SIG-M5 treated with dmso at 0.1 percent for 504 hours (cell line): ENCODE measurements around the gene ZDHHC14.
"Not testable (repeated sequence)": the region's sequence is repeated elsewhere in the genome, so short reads cannot be mapped to it uniquely, and the experiment has no call there.

Source experiments
- DNase-seq: peaks from one replicate; lab custom pipeline; 2025; ENCODE audit not compliant: unreplicated experiment; lab: John Stamatoyannopoulos, UW

Gene ZDHHC14

DNA sequence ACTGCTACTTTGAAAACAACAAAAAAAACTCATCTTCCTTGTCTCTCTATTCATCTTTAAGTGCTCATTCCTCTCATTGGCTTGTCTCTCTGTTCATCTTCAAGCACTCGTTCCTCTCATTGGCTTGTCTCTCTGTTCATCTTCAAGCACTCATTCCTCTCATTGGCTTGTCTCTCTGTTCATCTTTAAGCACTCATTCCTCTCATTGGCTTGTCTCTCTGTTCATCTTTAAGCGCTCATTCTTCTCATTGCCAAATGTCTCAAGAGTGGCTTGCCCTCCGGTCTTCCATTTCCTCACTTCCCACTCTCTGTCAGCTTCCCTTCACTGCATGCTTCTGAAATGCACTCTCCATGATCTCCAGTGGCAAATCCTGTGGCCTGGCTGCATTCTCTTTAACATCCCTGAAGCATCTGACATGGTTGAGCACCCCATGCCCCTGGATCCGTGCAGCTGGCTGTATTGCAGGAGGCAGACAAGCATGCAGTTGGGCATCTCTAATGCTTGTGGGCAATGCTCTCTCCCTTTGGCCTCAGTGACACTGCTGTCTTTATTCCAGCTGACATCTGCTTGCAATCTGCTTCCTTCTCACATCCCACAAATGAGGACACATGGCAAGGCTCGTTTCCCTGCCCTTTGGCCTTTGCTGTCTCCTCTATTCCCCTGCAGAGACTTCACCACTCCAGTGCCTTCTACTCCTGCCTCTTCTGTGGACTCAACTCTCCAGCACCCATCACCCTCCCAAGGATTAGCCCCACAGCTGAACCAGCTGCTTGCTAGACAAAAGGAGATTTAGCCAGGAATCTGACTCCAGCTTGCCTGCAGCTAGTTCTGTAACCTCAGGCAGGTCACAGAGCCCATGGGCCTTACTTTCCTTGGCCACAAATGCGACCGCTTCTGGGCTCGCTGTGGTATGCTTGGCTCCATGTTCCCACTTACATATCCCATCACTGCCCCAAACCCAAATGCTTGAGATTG lies 298.9 kb downstream of the ZDHHC14 start:
- no peak for DNase-seq

DNA sequence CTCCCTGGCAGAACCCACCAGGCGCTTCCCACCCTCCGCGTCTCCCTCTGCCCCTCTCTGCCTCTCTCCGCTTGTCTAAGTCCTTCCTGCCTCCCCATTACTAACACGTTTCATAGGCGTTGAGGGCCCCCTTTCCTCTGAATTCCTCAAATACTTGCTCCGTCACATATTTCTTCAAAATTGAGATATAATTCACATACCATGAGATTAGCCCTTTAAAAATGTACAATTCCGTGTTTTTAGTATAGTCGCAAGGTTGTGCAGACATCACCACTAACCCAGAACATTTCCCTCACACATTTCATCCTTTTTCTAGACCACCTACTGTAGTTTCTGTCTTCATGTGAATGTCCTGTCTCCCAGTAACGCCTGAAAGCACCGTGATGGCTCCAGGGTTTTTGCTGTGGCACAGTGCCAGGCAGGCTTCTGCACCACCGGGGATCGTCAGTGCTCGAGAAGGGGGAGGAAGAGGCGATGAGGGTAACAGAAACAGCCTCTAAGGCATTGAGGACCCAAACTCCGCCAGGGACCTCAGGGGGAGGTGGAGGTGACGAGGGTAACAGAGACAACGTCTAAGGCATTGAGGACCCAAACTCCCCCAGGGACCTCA lies 300.2 kb downstream of the ZDHHC14 start:
- DNase-seq = no peak

DNA sequence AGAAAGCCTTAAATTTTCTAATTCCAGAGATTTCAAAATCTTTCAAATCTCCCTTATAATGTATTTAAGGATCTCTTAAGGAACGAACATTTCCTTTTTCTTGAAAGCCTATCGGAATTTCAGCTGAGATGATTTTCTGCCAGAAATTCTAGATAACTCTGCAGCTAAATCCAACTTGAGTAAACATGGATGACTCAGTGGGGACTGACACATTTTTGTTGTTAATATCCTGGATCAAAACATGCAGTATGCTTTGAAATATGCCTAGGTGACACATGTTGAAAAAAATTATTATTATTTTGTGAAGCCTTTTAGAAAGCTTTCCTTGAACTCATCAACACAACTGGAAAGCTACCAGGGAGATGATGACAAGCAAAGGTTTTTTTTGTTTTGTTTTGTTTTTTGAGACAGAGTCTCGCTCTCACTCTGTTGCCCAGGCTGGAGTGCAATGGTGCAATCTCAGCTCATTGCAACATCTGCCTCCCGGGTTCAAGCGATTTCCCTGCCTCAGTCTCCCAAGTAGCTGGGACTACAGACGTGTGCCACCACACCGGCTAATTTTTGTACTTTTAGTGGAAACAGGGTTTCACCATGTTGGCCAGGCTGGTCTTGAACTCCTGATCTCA lies 302.0 kb downstream of the ZDHHC14 start:
- no peak for DNase-seq

DNA sequence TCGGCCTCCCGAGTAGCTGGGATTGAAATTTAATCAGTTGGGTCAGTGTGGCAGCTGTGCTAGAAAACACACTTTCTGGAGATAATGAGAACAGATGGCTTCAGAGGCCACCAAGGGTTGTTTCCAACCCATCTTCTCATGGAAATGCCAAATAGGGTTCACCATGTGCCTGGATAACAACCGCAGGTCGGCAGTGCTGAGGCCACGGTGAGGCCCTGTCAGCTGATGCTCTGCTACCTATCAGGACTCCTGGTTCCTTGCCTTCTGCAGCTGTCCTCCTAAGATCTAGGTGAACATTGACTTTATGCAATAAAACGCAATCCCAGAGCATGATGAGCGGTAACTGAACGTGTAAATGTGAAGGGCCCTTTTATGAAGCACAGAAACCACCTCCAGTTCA lies 302.7 kb downstream of the ZDHHC14 start:
- DNase-seq = no peak

DNA sequence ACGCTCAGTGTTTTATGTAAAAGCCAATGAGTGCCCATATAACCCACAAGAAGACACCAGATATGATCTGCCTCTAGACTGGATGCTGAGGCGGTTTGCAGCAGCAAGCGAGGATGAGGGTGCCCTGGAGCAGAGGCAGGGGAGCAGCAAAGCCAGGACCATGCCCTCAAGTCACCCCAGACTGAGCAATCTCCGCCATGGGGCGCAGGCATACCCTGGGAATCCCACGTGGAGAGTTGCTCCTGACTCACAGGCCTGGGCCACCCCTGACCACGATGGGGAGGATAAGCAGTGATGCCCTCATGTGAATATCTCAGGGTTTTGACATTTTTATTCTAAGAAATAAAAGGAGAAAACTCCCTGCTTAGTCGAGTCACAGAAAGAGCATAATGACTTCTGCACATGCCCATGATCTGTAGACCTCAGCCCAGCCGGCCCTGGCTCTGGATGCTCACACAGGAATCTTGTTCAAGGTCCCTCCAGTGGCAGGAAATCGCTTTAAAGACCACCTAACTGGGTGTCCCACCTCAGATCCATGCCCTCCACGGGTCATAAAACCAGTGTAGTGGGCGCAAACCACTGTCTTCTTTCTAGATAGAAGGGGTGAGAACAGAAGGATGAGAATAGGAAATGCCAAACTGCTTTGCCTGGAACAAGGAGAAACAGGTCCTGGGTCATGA lies 303.8 kb downstream of the ZDHHC14 start:
- no peak for DNase-seq

DNA sequence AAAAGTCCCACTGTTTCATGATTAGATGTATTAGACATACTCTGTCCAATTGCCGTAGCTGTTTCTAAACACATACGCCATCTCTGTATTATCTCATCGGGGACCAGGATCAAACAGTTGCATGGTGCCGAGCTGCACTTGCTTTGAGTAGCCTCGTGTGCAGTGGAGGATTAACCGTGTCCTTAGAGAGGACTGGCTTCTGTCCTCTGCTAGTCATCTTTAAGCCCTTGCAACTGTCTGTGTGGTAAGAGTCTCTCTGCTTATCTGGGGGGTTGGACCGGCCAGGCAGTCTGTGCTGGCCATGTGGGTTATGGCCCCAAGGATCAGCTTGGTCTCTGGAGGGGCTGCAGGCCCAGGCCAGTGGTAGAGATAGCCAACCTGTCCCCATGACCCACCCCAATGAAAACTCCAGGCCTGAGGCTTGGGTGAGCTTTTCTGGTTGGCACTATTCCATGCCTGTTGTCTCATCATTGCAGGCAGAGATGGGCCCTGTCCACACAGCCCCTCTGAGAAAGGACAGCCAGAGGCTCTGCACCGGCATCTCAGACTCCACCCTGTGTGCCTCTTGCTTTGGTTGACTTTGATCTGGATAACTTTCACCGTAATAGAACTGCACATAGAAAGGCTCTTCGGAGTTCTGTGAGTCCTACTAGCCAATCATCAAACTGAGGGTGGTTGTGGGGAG lies 304.7 kb downstream of the ZDHHC14 start:
- no peak for DNase-seq

DNA sequence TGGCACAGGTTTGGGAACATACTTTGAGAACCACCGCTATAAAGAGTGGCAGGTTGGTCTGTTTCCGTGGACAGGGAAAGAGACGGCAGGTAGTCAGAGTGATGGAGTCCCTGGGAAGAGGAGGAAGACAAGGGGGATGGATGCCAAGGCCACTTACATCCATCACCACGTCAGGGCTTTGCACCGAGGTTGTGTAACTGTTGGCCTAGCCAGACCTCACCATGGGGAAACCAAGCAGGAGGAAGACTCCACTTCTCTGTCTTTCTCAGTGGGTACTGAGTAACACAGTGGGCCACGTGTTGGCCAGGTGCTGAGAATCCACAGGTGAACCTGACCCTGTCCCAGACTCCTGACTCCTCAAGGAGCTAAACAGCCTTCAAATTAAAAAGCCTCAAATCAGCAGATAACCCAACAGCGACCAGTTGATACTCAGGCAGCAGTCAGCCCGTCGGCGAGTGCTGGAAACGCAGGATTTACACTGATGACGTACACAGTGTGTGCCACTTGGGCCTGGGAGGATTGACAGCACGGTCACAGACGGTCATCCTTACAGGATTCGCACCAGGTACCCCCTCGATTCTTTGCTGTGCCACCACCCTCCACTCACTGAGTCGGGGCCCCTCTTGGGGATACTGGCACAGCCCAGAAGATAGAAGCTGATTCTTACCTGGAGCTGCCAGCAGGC lies 307.4 kb downstream of the ZDHHC14 start:
- no peak for DNase-seq

DNA sequence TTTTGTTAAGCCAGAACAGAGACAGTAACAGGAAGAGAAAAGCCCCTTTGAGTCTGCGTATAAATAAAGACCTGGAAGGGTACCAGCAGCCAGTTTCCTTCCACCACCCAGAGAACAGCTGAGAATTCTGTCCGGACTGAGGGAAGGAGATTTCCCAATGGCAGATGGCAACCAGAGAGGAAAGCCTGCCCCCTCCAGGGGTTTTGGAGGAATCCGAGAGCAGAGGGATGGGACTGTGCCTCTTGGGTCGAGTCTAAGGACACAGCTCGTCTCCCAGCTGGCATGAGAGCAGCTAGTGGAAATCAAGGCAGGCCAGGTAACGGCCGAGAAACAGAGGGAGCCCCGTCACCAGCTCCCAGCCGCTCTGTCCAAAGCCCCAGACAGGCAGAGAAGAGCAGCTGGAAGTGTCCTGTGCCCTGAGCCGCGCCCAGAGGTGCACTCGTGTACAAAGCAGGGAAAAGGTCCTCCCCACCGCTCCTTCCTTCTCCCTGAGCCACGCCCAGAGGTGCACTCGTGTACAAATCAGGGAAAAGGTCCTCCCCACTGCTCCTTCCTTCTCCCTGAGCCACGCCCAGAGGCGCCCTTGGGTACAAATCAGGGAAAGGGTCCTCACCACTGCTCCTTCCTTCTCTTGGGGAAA lies 308.1 kb downstream of the ZDHHC14 start:
- no peak for DNase-seq

DNA sequence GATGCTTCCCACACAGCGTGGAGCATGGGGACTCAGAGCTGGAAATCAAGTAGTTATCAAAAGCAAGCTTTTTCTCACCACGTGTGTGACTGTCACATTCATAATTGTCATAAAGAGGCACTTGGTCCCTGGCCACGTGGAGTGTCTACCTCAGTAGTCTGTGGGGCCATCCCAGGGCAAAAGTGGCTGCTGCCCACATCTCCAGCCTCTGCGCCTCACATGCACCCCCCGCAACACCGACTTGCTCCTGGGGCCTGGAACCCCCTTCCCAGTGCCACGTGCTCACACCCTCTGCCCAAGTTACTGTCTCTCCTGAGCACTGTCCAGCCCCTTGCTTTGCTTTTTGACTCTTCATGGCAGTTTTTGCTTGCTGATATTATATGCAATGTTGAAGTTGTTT lies 308.9 kb downstream of the ZDHHC14 start:
- DNase-seq = no peak

DNA sequence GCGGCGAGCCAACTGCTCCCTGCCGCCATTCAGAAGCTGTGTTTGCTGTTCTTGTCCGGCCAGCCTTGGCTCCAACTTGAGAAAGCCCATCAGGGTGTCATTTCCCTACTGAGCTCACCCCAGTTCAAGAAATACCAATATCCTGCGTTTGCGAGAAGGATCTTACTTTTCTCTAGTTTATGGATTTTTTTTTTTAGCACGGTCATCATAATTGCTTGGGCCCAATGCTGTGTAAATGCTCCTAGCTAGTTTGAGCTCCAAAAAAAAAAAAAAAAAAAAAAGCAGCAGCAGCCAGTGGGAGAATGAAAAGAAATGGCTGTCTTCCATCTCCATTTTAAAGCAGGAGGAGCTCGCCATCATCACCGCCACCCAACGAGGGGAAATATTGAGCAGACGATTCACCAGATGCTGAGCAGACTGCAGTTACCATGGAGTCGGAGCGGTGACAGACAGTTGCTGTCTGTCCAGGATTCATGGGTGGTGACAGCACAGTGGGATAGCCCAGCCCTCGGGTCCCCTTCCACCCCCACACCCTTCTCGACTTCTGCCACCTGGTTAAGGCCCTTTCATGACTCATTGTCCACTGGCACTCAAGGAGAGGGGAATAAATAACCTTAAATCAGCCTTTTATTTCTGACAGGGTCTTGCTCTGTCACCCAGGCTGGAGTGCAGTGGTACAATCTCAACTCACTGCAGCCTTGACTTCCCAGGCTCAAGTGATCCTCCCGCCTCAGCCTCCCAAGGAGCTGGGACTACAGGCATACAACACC lies 309.6 kb downstream of the ZDHHC14 start:
- no peak for DNase-seq

DNA sequence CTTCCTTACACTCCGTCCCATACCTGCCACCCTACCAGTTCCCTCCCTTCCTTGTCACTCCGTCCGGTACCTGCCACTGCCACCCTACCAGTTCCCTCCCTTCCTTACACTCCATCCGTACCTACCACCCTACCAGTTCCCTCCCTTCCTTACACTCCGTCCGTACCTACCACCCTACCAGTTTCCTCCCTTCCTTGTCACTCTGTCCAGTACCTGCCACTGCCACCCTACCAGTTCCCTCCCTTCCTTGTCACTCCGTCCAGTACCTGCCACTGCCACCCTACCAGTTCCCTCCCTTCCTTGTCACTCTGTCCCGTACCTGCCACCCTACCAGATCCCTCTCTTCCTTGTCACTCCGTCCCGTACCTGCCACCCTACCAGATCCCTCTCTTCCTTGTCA lies 310.6 kb downstream of the ZDHHC14 start:
- not testable (repeated sequence) for DNase-seq

DNA sequence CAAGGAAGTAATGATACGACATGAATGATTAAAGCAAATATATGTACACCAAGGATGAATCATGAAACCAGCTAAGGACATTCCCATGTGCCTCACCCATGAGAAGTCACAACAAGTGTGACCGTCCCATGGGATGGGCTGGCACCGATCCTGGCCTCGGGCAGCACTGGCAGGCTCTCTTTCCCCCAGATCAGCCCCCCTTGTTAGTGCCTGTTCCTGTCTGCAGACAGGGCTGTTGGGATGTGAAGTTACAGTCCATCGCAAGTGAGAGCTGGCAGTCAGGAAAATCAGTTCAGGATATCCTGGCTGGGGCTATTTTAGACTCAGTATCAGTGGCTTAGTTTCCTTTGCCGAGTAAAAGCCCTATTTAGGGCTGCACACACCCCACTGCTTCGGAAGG lies 312.9 kb downstream of the ZDHHC14 start:
- no peak for DNase-seq

DNA sequence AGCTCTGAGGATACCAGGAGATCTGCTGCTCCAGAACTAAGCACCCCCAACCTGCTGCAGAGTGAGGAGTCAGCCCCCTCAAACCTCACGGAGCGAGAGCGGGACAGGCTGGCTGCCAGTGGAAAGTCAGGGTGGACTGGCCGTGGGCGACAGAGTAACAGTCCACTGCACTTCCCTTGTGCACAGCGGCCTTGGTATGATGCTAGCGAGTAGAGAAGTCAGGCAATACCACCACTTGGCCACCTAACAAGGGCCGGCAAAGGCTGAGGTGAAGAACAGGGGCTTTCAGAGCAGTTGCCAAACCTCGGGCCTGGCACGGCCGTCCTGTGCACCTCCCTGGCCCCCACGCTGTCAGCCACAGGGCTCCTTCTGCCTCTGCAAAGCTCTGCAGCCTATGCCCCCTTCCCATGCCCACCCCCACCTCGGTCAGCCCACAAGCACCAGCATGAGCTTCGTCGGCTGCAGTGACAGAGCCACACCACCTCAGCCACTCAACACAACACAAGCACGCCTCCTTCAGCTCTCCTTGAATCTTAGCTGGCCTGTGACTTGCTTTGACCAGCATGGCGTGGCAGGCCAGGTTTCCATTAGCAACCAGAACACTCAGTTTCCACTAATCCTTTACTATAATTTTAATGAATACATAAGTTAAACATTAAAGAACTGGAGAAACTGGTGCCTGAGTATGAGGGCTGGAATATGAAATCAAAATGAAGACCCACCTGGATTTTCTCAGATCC lies 314.5 kb downstream of the ZDHHC14 start:
- no peak for DNase-seq

DNA sequence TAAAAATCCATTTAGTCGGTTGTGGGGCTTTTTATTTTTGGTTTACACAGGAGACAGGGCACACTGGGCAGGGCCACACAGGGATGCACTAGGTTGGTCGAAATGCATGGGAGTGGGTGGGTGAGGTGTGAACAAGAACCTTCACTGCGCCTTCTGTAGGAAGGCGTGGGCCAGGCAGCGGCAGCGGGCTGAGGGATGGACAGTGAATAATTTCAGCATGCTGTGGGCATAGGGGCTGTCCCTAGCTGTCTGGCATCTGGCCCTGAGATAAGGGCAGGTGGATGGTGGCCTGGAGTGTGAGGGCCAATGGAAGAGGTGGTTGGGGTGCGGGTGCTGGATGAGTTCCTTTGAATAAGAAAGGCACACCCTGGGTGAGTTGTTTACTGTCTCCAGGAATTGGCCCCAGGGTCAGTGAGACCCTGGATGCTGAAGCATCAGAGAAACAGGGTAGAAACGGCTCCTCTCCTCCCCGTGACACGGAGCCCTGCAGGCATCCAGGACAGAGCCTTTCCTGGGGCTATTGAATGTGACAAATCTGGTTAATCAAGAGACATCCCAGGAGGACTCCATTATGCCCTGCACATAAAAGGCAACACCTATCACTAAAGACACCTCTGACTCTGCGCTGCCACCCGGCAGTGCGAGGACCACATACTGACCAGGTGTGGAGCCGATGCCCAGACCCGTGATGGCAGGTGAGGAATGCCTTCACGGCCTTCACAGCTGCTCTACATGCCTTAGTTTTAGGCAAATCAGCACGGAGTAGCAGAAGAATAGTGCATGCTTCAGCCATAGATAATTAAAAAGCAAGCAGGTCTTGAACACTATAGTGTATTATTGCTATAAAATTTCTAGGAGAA lies 319.0 kb downstream of the ZDHHC14 start:
- DNase-seq = no peak

DNA sequence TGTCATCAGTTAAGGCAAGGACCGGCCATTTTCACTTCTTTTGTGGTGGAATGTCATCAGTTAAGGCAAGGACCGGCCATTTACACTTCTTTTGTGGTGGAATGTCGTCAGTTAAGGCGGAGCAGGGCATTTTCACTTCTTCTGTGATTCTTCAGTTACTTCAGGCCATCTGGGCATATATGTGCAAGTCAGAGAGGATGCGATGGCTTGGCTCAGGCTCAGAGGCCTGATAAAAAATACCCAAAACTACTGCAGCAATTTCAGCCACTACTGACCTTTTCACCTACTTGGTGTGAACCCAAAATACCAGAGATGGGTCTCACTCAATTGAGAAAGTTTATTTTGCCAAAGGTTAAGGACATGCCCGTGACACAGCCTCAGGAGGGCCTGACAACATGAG lies 325.4 kb downstream of the ZDHHC14 start:
- not testable (repeated sequence) for DNase-seq

DNA sequence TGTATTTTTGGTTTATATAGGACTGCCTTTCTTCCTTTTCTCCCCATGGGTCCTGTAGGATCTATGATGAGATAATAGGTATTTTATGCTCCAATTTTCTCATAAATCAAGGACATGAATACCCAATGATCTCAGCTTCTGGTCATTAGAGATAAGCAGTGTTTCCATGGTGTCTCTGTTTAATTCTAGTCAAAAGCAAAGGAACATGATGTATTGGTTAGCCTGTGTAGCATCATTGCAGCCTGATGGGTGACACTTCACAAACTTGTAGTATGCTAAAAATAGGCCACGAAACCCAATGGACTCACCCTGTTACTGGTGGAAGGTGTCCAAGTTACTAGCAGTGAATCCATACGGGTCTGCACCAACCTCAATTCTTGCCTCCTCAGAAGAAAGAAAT lies 325.9 kb downstream of the ZDHHC14 start:
- no peak for DNase-seq

DNA sequence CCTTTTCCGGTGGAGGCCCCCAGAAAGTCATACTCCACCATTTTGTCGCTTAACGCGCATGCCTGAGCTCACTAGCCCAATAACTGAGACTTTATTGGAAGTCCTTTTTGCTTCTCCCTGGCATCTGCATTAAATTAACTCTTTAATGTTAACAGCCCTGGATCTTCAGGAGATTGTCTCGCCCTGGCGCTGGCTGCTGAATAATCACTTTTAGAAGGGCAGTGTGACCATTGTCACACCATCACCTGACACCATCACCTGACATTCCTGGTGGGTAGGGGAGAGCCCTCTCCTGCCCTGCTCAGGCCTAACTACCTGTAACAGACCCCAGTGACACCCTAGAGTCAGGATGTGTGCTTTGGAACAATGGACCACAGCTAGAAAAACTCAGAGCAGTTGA lies 326.6 kb downstream of the ZDHHC14 start:
- DNase-seq = no peak
